Measurements from ENCODE around the gene IPO5.

IPO5 gene

GRCh38 chr13:97967948-97968347 lies 14.5 kb downstream of the IPO5 start:
- no peaks in the 10 kb centered on the region for H3K79me2 ChIP-seq (ENCODE audit: insufficient read depth, low read depth)

DNA sequence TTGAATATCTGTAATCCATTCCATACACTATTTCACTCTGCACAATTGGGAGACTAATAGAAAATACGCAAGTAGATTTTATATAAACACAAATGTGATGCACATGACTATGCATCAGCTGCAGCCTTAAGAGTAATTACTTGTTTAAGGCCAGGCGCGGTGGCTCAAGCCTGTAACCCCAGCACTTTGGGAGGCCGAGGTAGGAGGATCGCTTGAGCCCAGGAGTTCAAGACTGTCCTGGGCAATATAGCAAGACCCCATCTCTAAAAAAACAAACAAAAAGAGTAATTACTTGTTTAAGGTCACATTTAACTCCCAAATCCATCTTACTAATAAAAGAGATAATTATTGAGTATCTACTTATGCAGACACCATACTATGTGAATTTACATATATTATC lies 18.0 kb downstream of the IPO5 start:
- Histone ChIP-seq H3K36me3 (ENCODE audit: insufficient read depth) (no peaks in the 10 kb centered on the region), H3K79me2 (ENCODE audit: insufficient read depth, low read depth) (no peaks in the 10 kb centered on the region), H2AFZ (ENCODE audit: low read depth) (no peak overlapping the region), H3K27ac (no peak overlapping the region), H3K4me1 (ENCODE audit: low read depth, poor library complexity, severe bottlenecking) (no peaks in the 10 kb centered on the region), H3K27me3 (ENCODE audit: insufficient read depth, low read depth) (no peaks in the 10 kb centered on the region), H3K9ac (no peak overlapping the region), H3K4me3 (IDR thresholded peaks at IDR 0.05; ENCODE audit: insufficient read depth, low read depth, low read length) (no peak overlapping the region), H4K20me1 (ENCODE audit: insufficient read depth) (no peaks in the 10 kb centered on the region), H3K4me2 (no peak overlapping the region)
- TF ChIP-seq, protein P1, sequence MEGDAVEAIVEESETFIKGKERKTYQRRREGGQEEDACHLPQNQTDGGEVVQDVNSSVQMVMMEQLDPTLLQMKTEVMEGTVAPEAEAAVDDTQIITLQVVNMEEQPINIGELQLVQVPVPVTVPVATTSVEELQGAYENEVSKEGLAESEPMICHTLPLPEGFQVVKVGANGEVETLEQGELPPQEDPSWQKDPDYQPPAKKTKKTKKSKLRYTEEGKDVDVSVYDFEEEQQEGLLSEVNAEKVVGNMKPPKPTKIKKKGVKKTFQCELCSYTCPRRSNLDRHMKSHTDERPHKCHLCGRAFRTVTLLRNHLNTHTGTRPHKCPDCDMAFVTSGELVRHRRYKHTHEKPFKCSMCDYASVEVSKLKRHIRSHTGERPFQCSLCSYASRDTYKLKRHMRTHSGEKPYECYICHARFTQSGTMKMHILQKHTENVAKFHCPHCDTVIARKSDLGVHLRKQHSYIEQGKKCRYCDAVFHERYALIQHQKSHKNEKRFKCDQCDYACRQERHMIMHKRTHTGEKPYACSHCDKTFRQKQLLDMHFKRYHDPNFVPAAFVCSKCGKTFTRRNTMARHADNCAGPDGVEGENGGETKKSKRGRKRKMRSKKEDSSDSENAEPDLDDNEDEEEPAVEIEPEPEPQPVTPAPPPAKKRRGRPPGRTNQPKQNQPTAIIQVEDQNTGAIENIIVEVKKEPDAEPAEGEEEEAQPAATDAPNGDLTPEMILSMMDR (conservative IDR thresholded peaks at IDR 0.05; ENCODE audit: low read depth, low read length) = no peak

More at GRCh38 chr13:97967948-97968347, 14.5 kb downstream of the IPO5 start:
- no peaks in the 10 kb centered on the region for H3K4me1 ChIP-seq (ENCODE audit: low read depth, poor library complexity, severe bottlenecking)
- no peaks in the 10 kb centered on the region for H3K27me3 ChIP-seq (ENCODE audit: insufficient read depth, low read depth)
- no peak overlapping the region for H3K4me2 ChIP-seq
- H4K20me1 ChIP-seq (ENCODE audit: insufficient read depth) = no peaks in the 10 kb centered on the region
- H3K4me3 ChIP-seq (IDR thresholded peaks at IDR 0.05; ENCODE audit: insufficient read depth, low read depth, low read length) = no peak overlapping the region
- H3K36me3 ChIP-seq (ENCODE audit: insufficient read depth) = no peaks in the 10 kb centered on the region
- no peak overlapping the region for H3K27ac ChIP-seq
- no peak overlapping the region for H3K9ac ChIP-seq
- TF ChIP-seq, protein P1 (conservative IDR thresholded peaks at IDR 0.05; ENCODE audit: low read depth, low read length) = no peak
- H2AFZ ChIP-seq (ENCODE audit: low read depth) = no peak overlapping the region

DNA sequence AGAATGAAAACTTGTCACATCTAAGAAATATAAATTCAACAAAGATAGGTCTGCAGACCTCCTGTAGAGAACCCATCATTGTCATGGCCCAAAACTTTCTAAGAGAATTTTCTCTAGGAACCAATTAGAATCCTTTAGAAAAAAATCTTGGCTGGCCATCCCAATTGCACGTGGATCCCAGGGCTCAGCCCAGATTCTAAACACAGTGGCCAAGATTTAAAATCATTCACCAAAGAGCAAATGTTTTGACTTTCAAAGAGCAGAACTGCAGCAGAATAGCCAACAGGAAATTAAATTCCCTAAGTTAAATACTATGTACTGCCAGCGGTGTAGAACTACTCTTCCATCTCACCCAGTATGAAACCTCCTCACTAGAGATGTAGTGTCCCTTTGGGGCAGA lies 21.3 kb downstream of the IPO5 start:
- Histone ChIP-seq H2AFZ (ENCODE audit: low read depth) (no peak overlapping the region), H3K27me3 (ENCODE audit: insufficient read depth, low read depth) (no peaks in the 10 kb centered on the region), H4K20me1 (ENCODE audit: insufficient read depth) (peaks cover 3% of the 10 kb centered on the region; the same call in 1 of the 2 replicates), H3K4me3 (IDR thresholded peaks at IDR 0.05; ENCODE audit: insufficient read depth, low read depth, low read length) (no peak overlapping the region), H3K36me3 (ENCODE audit: insufficient read depth) (no peaks in the 10 kb centered on the region), H3K4me1 (ENCODE audit: low read depth, poor library complexity, severe bottlenecking) (peaks cover 20% of the 10 kb centered on the region), H3K27ac (no peak overlapping the region), H3K9ac (no peak overlapping the region), H3K4me2 (no peak overlapping the region), H3K79me2 (ENCODE audit: insufficient read depth, low read depth) (peaks cover 29% of the 10 kb centered on the region)
- TF ChIP-seq, protein P1 (conservative IDR thresholded peaks at IDR 0.05; ENCODE audit: low read depth, low read length) = no peak

- Histone ChIP-seq H4K20me1 (ENCODE audit: insufficient read depth) (peaks cover 3% of the 10 kb centered on the region; the same call in 1 of the 2 replicates), H3K27me3 (ENCODE audit: insufficient read depth, low read depth) (no peaks in the 10 kb centered on the region), H3K9ac (peak overlapping the region; percentile 61; the same call in 1 of the 2 replicates), H3K4me2 (peak overlapping the region; percentile 45), H3K27ac (no peak overlapping the region), H3K4me1 (ENCODE audit: low read depth, poor library complexity, severe bottlenecking) (peaks cover 20% of the 10 kb centered on the region), H2AFZ (ENCODE audit: low read depth) (peak overlapping the region; percentile 54), H3K4me3 (IDR thresholded peaks at IDR 0.05; ENCODE audit: insufficient read depth, low read depth, low read length) (no peak overlapping the region), H3K79me2 (ENCODE audit: insufficient read depth, low read depth) (peaks cover 35% of the 10 kb centered on the region), H3K36me3 (ENCODE audit: insufficient read depth) (no peaks in the 10 kb centered on the region)
- TF ChIP-seq, protein P1 (conservative IDR thresholded peaks at IDR 0.05; ENCODE audit: low read depth, low read length) = no peak
These were observed 21.9 kb downstream of the IPO5 start for GRCh38 chr13:97975280-97975847.
